T follicular helper cell (primary cell): ENCODE measurements around the gene ANKRD44.
"Not testable (repeated sequence)": the region's sequence is repeated elsewhere in the genome, so short reads cannot be mapped to it uniquely, and the experiment has no call there.

Experiments
- DNase-seq: peaks from one replicate; pipeline ENCODE4 v3.0.0-alpha.2; 2020; ENCODE audit warnings: low read depth

The ANKRD44 gene

DNA sequence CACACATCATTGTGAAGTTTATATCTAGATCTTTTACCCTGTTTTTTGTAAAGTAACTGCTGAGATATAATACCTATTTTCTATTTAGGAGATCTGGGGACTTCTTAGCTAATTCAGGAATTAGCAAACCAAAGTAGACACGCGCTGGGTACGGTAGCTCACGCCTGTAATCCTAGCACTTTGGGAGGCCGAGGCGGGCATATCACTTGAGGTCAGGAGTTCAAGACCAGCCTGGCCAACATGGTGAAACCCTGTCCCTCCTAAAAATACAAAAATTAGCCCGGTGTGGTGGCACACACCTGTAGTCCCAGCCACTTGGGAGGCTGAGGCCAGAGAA lies 23.0 kb downstream of the ANKRD44 start:
- DNase-seq = not testable (repeated sequence)

DNA sequence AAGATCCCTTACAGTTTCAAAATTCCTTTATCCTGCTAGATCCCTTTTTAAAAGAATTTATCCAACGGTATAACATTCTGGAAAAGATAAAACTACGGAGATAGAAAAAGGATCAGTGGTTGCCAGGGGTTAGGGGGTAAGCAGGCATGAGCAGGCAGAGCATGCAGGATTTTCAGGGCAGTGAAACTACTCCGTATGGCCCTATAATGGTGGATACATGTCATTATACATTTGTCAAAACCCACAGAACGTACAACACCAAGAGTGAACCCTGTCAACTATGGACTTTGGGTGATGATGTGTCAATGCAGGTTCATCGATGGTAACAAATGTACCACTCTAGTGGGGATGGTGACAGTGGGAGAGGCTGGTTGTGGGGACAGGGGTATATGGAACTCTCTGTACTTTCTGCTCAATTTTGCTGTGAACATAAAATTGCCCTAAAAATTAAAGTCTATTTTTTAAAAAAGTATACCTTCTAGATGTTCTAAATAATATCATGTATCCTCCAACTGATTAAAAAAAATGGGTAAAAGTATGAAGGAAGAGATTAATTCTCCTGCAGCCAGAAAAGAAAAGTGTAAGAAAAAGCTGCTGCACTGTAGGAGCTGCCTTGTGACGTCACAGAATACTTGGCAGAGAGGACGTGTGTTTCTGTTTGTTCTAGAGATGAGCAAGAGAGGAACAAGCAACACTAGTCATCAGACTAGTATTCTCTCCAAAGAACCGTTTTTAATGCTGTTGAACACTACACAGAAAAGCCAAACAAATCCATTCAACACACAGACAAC lies 23.6 kb downstream of the ANKRD44 start:
- peak; percentile 46 for DNase-seq

DNA sequence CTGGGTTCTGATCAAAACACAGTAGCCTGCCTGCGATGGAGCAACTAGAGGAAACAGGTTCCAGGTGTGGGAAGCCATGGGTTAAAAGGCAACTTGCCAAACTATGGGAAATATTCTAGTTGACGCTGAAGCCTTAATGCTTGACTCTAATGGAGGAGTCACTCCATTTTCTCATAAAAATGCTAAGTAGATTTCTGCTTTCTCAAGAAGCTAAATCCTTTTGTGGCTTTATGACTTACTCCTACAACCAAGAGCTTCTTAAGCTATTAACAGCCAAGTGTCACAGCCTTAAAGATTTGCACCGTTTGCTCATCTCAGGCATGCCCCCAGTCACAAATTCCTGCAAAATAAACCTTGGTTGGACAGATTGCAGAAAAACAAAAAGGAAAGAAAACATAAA lies 25.2 kb downstream of the ANKRD44 start:
- no peak for DNase-seq

DNA sequence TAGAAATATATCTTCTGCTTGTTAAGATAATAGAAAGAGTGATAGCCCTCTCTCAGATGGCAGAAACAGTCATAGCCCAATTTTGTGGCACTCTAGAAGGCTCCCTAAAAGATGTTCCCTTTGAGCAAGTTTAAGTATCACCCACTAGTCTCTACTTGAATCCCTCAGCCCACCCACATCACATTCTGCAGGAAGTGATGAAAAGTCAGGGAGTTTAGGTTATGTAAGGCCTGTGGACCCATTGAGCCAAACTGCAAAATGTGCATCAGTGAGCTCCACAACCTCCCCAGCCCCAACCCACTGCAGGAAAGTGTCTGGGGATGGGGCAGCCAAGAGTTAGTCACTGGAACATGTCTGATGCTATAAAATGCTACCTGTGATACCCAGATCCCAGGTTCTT lies 25.6 kb downstream of the ANKRD44 start:
- DNase-seq = no peak

DNA sequence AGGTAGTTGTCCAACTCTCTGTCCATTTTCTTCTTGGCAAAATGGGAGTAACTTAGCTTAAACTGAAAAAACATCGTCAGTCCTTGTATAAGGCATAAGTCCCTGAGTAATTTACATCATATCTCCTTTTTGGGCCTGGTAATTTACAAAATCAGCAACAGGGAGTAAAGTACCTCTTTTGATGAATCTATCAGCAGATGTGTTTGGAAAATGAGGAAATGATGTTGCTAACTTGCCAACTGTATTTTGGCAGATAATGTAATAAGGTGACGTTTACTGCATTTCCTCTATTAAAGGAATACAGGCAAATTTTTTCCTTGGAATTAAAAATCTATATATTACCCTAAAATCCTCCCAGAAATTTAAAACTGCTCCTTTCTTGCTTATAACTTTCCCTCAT lies 29.2 kb downstream of the ANKRD44 start:
- no peak for DNase-seq

DNA sequence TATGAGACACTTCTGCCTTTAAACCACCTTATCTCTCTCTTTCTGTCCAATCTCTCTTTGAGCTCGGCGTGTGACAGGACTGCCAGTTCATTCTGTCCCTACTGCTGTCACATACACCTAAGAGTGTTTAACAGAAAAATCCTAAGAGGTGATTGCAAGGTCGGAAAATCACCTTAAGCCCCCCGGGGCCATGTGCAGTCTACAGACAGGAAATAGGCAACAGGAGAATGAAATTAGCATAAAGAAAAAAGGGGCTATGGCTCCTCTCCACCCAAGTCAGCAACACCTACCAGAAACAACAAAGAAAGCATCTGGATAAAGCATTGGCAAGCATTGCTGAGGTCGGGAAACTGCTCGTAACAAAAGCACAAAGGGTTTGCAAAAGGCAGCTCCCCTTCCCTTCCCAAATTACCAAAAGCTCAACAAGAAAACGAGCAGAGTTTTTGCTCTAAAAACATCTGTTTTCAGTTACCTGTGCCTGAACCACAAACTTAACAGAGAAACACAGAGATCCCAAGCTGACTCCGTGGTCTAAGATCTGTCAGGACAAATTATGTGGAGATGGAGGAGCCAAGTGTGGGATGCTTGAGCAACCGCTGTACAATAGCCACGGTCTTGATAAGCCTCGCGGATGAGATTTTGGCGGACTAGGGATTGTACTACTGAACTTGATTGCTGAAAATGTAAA lies 30.4 kb downstream of the ANKRD44 start:
- no peak for DNase-seq

DNA sequence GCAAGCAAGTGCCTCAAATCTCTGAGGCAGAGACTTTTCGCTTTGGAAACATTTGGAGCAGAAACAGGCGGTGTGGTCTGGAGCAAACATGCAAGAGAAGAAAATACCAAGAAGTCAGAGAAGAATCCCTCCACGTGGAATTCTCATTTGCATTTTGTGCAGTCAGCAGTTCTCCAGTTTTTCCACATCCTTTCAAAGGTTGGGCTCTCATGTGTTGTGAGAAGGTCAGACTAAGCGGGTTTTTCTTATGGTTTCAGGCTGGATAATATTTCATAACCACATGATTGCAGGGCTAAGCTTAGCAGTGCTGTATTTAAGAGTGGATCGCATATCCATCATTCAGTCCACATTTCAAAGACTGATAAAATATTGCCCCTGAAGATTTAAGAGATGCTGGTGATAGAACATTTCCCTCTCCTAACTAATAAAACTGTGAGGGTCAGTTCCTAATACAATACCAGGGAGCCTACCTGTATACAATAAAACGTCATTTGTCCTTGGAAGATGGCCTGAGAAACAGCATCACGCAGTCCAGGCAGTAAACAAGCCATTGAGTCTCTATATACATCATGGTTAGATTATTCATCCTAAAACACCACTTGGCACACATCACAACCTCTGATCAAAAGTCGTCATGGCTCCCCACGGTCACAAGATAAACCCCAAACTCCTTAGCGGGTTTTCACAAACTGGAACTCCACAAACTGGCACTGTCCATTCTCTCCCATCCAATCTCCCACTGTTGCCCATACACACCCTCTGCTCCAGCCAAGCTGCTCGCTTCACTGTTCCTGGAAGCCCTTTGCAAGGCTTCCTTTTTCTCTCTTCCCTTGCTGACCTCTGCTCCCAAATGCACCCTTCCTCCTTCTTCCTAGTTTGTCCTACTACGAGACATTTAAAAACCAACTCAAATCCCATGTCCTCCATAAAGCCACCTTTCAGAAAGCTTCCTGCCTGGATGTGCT lies 31.5 kb downstream of the ANKRD44 start:
- DNase-seq = no peak

DNA sequence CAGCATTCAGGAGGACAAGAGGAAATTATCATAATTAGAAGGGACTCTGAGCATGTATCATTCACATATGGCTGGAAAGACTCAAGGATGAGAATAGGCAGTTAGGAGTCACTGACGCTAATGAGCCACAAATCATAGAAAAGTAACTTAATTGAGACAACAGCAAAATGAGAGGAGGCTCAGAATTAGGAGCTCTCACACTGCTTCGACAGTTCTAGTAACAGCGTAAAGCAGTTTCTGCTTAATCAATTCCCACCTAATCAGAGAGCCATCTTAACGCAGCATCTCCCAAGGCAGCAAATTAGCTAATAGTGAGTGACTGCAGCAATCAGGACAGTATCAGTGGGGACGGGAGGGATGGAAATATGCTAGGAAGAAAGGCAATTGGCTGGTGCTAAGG lies 32.8 kb downstream of the ANKRD44 start:
- DNase-seq = no peak

DNA sequence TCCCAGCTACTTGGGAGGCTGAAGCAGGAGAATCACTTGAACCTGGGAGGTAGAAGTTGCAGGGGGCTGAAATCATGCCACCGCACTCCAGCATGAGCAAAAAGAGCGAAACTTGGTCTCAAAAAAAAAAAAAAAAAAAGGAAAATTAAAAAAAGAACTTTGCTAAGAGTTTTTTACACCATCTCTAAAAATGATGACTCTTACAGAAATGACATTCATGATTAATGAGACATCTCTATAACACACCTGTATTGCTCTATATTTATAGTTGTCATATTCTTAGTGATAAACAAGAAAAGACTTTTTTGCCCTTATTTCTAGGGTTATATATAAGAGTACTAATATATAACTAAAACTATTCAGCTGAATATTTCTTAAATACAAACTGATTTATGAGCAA lies 34.4 kb downstream of the ANKRD44 start:
- no peak for DNase-seq

DNA sequence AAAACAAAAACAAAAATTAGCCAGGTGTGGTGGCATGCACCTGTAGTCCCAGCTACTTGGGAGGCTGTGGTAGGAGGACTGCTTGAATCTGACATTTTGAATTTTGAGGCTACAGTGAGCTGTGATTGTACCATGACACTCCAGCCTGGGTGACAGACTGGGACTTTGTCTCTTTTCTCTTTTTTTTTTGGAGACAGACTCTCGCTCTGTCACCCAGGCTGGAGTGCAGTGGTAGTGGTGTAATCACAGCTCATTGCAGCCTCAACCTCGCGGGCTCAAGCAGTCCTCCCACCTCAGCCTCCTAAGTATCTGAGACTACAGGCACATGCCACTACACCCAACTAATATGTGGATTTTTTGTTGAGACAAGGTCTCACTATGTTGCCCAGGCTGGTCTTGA lies 35.6 kb downstream of the ANKRD44 start:
- no peak for DNase-seq

DNA sequence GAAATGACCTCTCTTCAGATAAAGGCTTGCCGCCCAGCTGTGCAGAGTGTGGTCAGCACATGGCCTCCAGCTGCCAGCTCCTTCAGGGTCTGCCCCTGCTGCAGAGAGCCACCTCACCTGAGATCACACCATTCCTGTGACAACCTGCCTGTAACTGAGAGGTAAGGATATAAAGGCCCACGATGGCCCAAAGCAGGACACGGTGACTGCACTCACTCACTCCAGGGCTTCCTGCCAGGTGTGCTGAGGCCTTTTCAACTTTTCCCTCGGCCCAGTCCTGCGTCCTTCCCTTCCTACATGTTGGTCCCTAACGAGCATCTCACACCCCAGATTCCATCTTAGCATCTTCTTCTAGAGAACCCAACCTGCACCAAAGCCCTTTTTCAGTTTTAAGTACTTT lies 36.2 kb downstream of the ANKRD44 start:
- DNase-seq = no peak

DNA sequence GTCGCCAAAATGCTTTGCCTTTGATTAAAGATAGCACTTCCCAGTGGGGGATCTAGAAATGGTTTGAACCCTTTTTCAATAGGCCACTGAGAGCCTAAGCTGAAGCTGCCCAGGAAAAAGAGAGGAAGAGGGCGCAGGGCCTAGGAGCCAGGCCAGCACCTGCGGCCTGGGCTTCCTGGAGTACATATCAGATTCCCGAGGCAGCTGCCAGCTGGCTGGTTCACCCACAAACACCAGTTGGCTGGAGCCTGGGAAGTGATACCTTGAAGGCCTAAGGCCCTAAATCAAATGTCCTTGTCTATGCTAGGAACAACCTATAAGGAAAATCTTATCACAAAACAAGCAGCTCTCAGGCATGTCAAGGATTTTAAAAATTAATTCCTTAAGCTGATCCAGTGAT lies 37.1 kb downstream of the ANKRD44 start:
- no peak for DNase-seq

DNA sequence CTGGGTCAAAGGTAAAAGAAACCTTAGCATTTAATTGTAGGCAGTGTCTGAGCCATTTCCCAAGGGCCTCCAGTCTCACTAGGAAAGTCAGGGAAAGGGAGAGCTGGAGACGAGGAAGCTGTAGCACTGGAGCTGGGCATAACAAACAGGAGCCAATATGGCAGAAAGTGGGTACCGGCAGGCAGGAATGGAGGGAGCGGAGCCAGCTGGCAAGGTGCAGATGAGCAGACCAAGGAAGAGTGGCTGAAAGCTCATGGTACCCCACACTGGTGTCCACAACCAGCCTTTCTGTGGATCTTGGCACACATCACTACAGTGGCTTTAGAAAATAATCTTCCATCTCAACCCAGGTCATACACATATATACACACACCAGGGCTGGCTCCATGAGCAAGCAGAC lies 40.0 kb downstream of the ANKRD44 start:
- no peak for DNase-seq

DNA sequence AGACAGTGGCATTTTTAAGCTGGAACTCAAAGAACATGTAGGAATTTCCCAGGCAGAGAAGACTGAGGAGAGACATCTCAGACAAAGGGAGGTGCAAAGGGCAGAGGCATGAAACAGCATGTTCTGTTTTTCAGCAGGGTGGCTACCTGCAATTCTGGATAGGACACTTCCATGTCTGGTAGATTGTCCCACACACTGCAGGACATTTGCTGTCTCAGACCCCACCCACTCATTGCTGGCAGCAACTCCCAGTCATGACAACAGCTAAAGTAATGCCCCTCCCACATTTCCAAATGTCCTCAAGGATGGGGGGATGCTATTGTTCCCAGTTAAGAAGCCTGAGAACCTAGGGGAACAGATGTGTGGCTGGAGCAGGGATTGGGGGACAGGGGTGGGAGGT lies 40.8 kb downstream of the ANKRD44 start:
- DNase-seq = no peak

DNA sequence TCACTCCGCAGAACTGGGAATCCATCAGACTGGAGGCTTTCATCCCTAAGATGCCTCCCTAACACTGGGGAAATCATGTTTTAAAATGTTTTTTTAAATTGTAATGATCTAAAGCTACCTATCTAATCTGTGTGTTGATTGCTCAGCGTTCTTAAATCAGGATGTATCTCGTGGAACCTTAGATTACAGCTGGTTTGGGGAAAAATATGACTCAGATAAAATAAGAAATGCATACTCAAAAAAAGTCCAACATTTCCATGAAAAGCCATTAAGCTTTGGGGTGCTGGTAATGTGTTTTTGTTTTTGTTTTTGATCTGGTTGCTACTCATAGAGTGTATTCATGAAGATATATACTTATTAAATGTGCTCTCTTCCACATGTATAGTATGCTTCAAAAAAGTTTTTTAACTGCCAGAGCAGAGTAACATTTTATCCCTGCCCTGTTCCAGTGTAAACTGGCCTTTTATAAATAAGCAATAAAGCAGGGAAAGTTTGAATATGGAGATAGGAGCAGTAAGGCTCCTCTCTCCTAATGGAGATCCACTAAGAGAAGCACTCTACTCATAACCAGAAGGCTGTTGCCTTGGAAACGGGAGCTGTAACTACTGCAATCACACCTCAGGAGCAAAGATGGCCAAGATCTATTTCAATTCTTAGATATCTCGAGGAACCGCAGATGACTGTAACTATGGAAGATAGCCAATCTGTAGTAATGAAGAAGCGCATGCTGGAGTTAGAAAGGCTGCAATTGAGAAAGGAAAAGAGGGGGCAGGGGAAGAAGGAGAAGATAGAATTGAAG lies 41.6 kb downstream of the ANKRD44 start:
- no peak for DNase-seq

DNA sequence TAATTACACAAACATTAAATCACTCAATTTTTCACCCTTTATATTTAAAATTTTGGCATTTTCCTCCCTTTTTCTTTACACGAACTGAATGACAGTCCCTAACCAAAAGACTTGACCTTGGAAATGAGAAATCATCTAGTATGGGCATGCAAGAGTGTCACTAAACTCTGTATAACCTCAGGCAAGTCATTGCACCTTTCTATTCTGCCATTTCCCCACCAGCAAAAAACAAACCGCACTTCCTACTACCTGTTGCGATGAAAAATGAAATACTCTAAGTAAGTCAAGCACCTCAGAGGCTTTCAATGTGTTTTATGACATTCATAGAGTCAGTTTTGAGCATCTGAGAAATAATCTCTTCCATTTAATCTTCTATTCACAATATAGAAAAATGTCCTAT lies 44.1 kb downstream of the ANKRD44 start:
- no peak for DNase-seq

DNA sequence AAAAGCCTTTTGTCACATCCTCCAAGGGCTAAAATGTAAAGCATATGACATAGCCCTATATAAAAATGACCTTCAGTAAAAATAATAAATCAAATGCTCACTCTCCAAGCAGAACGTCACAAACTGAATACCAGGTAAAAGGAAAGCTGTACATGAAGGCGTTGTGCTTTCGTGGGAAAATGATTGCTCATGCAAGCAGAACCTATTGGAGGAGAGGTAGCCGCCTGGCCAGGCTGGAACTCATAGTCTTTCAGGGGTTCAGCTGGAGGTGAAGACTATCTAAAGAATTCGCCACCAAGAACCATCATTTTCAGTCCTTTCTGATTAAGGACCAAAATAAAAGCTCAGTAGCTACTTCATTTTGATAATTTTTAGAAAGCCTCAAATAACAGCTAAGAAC lies 44.7 kb downstream of the ANKRD44 start:
- no peak for DNase-seq

DNA sequence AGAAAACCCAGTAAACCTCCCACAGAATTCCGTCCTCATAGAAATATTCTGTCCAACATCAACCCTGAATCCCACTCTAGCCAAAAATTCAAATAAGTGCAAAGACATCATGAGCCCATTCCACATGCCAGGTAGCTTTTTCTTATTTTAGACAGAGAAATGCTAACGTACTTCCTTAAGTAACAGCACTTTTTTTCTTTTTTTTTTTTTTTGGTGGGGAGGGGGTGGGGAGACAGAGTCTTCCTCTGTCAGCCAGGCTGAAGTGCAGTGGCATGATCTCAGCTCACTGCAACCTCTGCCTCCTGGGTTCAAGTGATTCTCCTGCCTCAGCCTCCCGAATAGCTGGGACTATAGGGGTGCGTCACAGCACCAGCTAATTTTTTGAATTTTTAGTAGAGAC lies 45.5 kb downstream of the ANKRD44 start:
- no peak for DNase-seq

DNA sequence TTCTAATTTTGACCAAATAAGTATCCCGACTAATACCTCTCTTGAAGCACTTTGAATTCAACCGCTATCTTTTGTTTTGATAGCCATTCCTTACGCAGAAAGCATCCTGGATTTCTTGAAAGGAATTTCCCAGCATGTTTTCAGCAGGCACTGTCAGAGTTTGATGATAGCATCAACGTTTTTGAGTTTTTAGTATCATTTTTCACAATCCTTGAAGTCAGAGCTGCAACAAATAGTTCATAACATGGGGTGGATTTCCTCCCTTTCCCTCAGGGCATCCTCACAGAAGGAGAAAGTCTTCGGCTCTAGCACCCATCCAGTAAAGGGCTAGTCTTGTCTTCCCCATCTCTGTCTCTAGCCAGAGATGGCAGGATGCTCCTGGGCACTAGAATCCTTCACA lies 46.2 kb downstream of the ANKRD44 start:
- DNase-seq = no peak

DNA sequence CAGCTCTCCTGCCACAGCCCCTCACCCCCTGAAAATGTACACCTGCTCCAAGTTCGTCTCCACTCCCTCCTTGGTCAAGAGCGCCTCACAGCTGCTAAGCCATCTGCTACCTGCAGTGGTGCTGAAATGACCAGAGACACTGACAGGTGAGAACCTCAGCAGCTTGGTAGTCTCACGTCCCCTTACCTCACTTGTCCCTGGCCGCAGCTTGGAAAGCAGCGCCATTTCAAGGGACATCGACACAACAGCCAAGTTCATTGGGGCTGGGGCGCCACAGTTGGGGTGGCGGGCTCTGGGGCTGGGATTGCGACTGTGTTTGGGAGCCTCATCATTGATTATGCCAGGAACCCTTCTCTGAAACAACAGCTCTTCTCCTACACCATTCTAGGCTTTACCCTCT lies 47.5 kb downstream of the ANKRD44 start:
- DNase-seq = no peak

DNA sequence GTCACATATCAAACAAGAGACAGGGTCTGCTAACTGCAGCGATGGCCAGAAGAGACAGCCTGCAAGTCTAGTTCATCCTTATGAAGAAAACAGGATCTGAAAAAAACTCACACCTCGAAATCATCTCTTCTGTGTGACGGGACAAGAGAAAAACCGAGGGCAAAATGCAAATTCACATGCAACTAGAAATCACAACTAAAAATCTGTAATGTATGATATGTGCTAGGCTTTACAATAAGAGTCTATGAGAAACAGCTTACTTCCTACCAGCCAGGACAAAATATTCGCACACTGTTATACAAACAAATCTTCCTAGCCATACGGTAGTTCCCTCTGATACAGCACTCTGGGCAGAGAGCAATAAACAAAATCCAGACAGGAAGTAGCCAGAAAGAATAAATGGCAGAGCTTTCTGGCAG lies 48.8 kb downstream of the ANKRD44 start:
- no peak for DNase-seq

DNA sequence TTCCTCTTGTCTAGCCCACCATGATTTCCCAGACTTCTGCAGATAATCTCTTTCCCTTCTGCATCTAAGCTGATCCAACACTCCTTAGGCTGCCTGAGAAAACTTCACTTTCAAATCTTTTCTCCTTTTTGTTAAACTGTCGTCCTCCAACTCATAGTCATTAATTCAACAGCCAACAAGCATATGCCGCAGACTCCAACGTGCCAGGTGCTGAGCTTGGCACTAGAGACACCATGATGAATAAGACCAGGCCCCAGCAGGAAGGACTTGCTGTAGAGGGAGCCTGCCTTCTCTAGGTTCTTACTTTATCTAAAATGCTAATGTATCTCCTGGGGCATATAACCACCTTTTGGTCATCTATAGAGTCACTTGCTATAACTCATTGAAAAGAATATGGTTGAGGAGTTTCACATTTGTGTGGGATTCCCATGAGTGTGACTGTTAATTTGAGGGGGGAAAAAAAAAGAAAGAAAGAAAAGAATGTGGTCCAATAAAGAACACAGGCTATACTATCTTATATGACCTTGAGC lies 51.0 kb downstream of the ANKRD44 start:
- no peak for DNase-seq
